ENCODE measurements around the gene ZNF793. TPM values are rescaled to one million over a fixed set of nuclear protein-coding genes. Genes with fewer than 3 reads are reported as not detected.

Gene ZNF793
- total and polyA plus RNA-seq, 11 donors = 2.8 to 7.9 (median 5.9) TPM

- Histone ChIP-seq H3K4me3 (peak overlapping the region; percentile 62 to 87 (median 70)), H3K4me1 (peaks cover 0 to 19% (median 5%) of the 10 kb centered on the region in 12 donors), H3K27me3 (no peaks in the 10 kb centered on the region), H3K9me3 (peaks cover 0 to 33% (median 0%) of the 10 kb centered on the region in 12 donors), H3K27ac (peak overlapping the region; percentile 86 to 98 (median 93)), H3K36me3 (peaks cover 0 to 34% (median 20%) of the 10 kb centered on the region in 9 donors)
- ATAC-seq = no peak
- DNase-seq = no peak
- TF ChIP-seq POLR2A (IDR thresholded peaks at IDR 0.05) = no peak
- TF ChIP-seq, protein P1, sequence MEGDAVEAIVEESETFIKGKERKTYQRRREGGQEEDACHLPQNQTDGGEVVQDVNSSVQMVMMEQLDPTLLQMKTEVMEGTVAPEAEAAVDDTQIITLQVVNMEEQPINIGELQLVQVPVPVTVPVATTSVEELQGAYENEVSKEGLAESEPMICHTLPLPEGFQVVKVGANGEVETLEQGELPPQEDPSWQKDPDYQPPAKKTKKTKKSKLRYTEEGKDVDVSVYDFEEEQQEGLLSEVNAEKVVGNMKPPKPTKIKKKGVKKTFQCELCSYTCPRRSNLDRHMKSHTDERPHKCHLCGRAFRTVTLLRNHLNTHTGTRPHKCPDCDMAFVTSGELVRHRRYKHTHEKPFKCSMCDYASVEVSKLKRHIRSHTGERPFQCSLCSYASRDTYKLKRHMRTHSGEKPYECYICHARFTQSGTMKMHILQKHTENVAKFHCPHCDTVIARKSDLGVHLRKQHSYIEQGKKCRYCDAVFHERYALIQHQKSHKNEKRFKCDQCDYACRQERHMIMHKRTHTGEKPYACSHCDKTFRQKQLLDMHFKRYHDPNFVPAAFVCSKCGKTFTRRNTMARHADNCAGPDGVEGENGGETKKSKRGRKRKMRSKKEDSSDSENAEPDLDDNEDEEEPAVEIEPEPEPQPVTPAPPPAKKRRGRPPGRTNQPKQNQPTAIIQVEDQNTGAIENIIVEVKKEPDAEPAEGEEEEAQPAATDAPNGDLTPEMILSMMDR (IDR thresholded peaks at IDR 0.05) = no peak
- intact Hi-C loops (cut with DNase I) = loop anchor here in 5 of 10 donors (2.0 to 10.0 kb wide), 4 partner anchors 35 to 148 kb away; partner anchors contain the start of genes ZNF570 (in 3 of the 5), ZNF569 (in 2 of the 5) and ZFP30 (in 1 of the 5)
- 3 to 6% (median 3%) methylated on average over 9 of the region's 9 CpGs for WGBS, 4 donors
Observed at GRCh38 chr19:37507167-37507464, 377 bp downstream of the ZNF793 start.

DNA sequence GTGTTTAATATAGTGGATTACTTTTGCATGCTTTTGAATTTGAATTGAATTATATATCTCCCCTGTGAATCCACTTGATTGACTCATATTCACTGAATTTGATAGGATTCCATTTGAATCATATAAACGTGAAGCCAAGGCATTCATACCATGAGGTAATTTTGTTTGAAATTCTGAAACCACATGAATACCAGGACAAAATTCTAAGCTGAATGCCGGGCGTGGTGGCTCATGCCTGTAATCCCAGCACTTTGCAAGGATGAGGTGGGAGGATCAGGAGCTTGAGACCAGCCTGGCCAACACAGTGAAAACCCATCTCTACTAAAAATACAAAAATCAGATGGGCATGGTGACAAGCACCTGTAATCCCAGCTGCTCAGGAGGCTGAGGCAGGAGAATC, 4.4 kb downstream of the ZNF793 start:
- H3K9me3 ChIP-seq = peaks cover 0 to 50% (median 0%) of the 10 kb centered on the region in 12 donors
- no peak overlapping the region for H3K27ac ChIP-seq
- intact Hi-C loops (cut with DNase I) = loop anchor here in 1 of 10 donors (5.0 kb wide), 1 partner anchor 39 kb away; no protein-coding TSS in a partner anchor
- TF ChIP-seq, protein P1 (IDR thresholded peaks at IDR 0.05) = no peak
- no peaks in the 10 kb centered on the region for H3K27me3 ChIP-seq
- WGBS, 4 donors = 87 to 97% (median 94%) methylated on average over 3 of the region's 3 CpGs
- H3K36me3 ChIP-seq = peaks cover 0 to 63% (median 36%) of the 10 kb centered on the region in 9 donors
- H3K4me3 ChIP-seq = no peak overlapping the region
- peaks cover 0 to 11% (median 0%) of the 10 kb centered on the region in 12 donors for H3K4me1 ChIP-seq
- DNase-seq (no peak), ATAC-seq (no peak)

DNA sequence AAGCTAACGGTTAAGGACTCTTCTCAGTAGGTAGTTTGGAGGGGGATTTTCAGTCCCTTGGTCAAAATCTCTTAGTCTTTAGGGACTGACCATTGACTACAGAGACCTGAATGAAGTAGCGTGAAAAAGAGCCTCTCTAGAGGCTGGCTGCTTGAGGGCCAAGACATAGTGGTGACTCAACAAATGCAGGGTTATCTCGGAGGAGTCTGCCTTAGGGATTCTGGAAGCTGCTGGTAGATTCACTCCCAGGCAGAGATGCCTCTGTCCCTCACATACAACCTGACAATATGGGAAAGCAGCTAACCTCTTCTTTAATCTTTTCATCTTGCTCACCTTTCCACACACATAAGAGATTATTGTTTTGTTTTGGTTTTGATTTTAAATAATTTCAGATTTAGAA, 5.1 kb downstream of the ZNF793 start:
- Histone ChIP-seq H3K27ac (no peak overlapping the region), H3K4me1 (peaks cover 0 to 11% (median 0%) of the 10 kb centered on the region in 12 donors), H3K9me3 (peaks cover 0 to 56% (median 0%) of the 10 kb centered on the region in 12 donors), H3K4me3 (no peak overlapping the region), H3K36me3 (peaks cover 0 to 65% (median 36%) of the 10 kb centered on the region in 9 donors), H3K27me3 (no peaks in the 10 kb centered on the region)
- no peak for TF ChIP-seq POLR2A (IDR thresholded peaks at IDR 0.05)
- TF ChIP-seq, protein P1 (IDR thresholded peaks at IDR 0.05) = no peak
- ATAC-seq (no peak), DNase-seq (no peak)
- intact Hi-C loops (cut with DNase I) = loop anchor here in 1 of 10 donors (5.0 kb wide), 1 partner anchor 40 kb away; no protein-coding TSS in a partner anchor
- WGBS, 4 donors = 92 to 96% (median 94%) methylated on average over 3 of the region's 3 CpGs

- ATAC-seq (no peak), DNase-seq (no peak)
- peaks cover 0 to 76% (median 36%) of the 10 kb centered on the region in 9 donors for H3K36me3 ChIP-seq
- H3K4me3 ChIP-seq = no peak overlapping the region
- H3K9me3 ChIP-seq = peaks cover 0 to 71% (median 0%) of the 10 kb centered on the region in 12 donors
- H3K27ac ChIP-seq = no peak overlapping the region
- no peaks in the 10 kb centered on the region for H3K27me3 ChIP-seq
- TF ChIP-seq POLR2A (IDR thresholded peaks at IDR 0.05) = no peak
- TF ChIP-seq, protein P1 (IDR thresholded peaks at IDR 0.05) = no peak
- WGBS, 4 donors = 44 to 59% (median 52%) methylated on average over 2 of the region's 2 CpGs
- H3K4me1 ChIP-seq = no peaks in the 10 kb centered on the region
- intact Hi-C loops (cut with DNase I) = loop anchor here in 1 of 10 donors (5.0 kb wide), 1 partner anchor 41 kb away; no protein-coding TSS in a partner anchor
Observed at GRCh38 chr19:37513397-37513796, 6.7 kb downstream of the ZNF793 start.
